SK-N-MC (cell line): ENCODE results near the gene EFCAB6.

Experiments used
- DNase-seq: peaks from one replicate; pipeline ENCODE4 v3.0.0-alpha.2; 2011; ENCODE audit warnings: low read depth, low spot score
- H3K27ac ChIP-seq: fragments of 200-600 bp; sonication (generic); 2 replicates; pipeline ENCODE4 v1.5.1; 2016; ENCODE audit warnings: mixed run types
- H3K36me3 ChIP-seq: fragments of 200-600 bp; sonication (generic); 2 replicates; pipeline ENCODE4 v1.6.1; 2017; ENCODE audit warnings: antibody characterized with exemption, low read length, mixed read lengths; ENCODE audit not compliant: insufficient read depth
- H3K4me3 ChIP-seq: fragments of 200-600 bp; sonication (generic); 2 replicates; pipeline ENCODE4 v1.5.1; 2016
- H3K9ac ChIP-seq: fragments of 200-600 bp; sonication (generic); 2 replicates; pipeline ENCODE4 v1.8.0; 2017; ENCODE audit warnings: mixed run types, mixed read lengths; ENCODE audit not compliant: insufficient read length
- H3K9me3 ChIP-seq: fragments of 200-600 bp; sonication (generic); 2 replicates; pipeline ENCODE4 v1.6.1; 2017; ENCODE audit warnings: low read depth, mild to moderate bottlenecking, antibody characterized with exemption, low read length, moderate library complexity, mixed read lengths
- EZH2 ChIP-seq: fragments of 200-600 bp; sonication (generic); IDR thresholded peaks from one replicate; pipeline ENCODE4 v1.6.1; 2017; ENCODE audit warnings: antibody characterized with exemption
- FOXP2 ChIP-seq: optimal IDR thresholded peaks from 2 replicates; pipeline ENCODE3; 2011; ENCODE audit warnings: mild to moderate bottlenecking, moderate library complexity; ENCODE audit not compliant: insufficient read depth; ENCODE audit errors: extremely low read length, control extremely low read depth
- POLR2AphosphoS5 ChIP-seq: IDR thresholded peaks from 2 replicates; pipeline ENCODE4 v1.6.1; 2012; ENCODE audit warnings: mild to moderate bottlenecking, low read depth, low read length, borderline replicate concordance

The EFCAB6 gene

GRCh38 chr22:43483266-43483665 is 328.8 kb downstream of the EFCAB6 start:
- TF ChIP-seq FOXP2 (no peak), EZH2 (no peak), POLR2AphosphoS5 (no peak)
- no peak overlapping the region for H3K27ac ChIP-seq
- H3K4me3 ChIP-seq, result no peak overlapping the region
- no peak for DNase-seq
- no peak overlapping the region for H3K9ac ChIP-seq
- H3K36me3 ChIP-seq, result no peaks in the 10 kb centered on the region
- H3K9me3 ChIP-seq, result no peaks in the 10 kb centered on the region

- H3K27ac ChIP-seq, result no peak overlapping the region
- H3K4me3 ChIP-seq, result no peak overlapping the region
- DNase-seq, result no peak
- no peak overlapping the region for H3K9ac ChIP-seq
- H3K36me3 ChIP-seq, result no peaks in the 10 kb centered on the region
- H3K9me3 ChIP-seq, result no peaks in the 10 kb centered on the region
- TF ChIP-seq POLR2AphosphoS5 (no peak), FOXP2 (no peak), EZH2 (no peak)
Measured at GRCh38 chr22:43482318-43482625, 329.8 kb downstream of the EFCAB6 start.

GRCh38 chr22:43481568-43482317 is 330.4 kb downstream of the EFCAB6 start:
- H3K9ac ChIP-seq, result no peak overlapping the region
- no peaks in the 10 kb centered on the region for H3K9me3 ChIP-seq
- no peaks in the 10 kb centered on the region for H3K36me3 ChIP-seq
- DNase-seq, result no peak
- no peak overlapping the region for H3K4me3 ChIP-seq
- TF ChIP-seq EZH2 (no peak), POLR2AphosphoS5 (no peak), FOXP2 (no peak)
- H3K27ac ChIP-seq, result no peak overlapping the region

GRCh38 chr22:43479962-43480361 is 332.1 kb downstream of the EFCAB6 start:
- Histone ChIP-seq H3K36me3 (no peaks in the 10 kb centered on the region), H3K9ac (no peak overlapping the region), H3K9me3 (no peaks in the 10 kb centered on the region), H3K4me3 (no peak overlapping the region), H3K27ac (no peak overlapping the region)
- no peak for DNase-seq
- TF ChIP-seq POLR2AphosphoS5 (no peak), EZH2 (no peak), FOXP2 (no peak)

GRCh38 chr22:43479301-43479950 is 332.7 kb downstream of the EFCAB6 start:
- Histone ChIP-seq H3K9me3 (no peaks in the 10 kb centered on the region), H3K27ac (no peak overlapping the region), H3K9ac (no peak overlapping the region), H3K36me3 (no peaks in the 10 kb centered on the region), H3K4me3 (no peak overlapping the region)
- TF ChIP-seq POLR2AphosphoS5 (no peak), FOXP2 (no peak), EZH2 (no peak)
- no peak for DNase-seq
